ENCODE results near the gene RIPK1.
"Not testable (repeated sequence)": the region's sequence is repeated elsewhere in the genome, so short reads cannot be mapped to it uniquely, and the experiment has no call there.

RIPK1 gene

DNA sequence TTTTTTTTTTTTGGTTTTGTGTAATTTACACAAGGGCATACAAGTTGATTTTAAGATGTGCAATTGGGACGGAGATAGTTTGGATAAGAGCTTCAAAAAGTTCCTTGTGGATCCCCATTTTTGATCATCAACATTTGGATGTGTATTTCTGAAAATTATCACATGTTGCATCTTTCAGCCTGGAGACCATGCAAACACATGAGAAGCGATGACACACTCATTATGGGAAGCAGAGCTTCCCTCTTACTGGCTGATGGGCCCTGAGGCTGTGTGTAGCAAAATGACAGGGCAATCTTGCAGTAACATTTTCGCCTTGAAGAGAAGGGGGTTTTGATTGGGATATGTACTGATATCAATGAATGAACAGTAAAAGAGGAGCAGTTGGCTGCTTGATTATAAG, 22.0 kb upstream of the RIPK1 start:
- DNase-seq, result no peak

DNA sequence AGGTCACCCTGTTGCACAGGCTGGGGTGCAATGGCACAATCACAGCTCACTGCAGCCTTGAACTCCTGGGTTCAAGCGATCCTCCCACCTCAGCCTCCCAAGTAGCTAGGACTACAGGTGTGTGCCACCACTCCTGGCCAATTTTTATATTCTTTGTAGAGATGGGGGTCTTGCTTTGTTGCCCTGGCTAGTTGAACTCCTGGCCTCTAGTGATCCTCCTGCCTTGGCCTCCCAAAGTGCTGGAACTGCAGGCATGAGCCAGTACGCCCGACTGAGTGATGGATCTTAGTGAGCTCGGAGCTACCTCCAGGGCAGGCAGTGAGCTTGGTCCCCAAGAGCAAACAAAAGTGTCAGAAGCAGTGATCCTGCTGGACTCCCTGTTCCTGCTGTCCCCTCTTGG, 20.3 kb upstream of the RIPK1 start:
- not testable (repeated sequence) for DNase-seq

DNA sequence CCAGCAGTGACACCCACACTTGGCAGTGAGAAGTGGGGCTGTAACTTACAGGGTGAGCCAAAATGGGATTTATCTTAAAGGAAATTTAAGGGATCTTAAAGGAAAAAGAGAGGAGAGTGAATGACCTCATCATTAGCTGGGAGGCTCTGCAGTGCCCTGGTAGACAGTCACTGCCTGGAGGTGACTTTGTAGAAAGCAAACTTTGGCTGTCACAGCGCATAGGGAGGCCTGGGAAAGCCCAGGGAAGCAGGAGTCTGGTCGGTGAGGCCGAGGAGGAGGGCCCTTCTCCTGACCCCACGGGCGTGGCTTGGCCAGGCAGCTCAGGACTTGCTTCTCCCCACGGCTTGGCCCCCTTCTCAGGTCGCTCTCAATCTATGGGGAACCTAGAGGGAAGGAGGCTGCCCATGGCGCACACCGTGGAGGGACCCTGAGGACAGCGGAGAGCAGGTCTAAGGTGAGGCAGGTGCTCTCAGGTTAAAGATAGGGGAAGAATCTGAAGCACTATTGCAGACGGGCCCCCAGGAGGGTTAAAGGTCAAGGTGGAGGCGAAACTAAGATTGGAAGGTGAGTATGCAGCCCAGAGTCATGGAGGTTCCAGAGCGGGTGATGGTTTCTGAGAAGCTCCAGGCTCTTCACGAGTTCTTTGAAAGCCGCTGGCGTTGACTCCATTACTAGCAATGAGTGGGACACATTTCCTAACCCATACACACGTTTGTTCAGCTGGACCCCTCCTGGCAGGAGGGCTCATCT, 15.6 kb upstream of the RIPK1 start:
- no peak for DNase-seq

DNA sequence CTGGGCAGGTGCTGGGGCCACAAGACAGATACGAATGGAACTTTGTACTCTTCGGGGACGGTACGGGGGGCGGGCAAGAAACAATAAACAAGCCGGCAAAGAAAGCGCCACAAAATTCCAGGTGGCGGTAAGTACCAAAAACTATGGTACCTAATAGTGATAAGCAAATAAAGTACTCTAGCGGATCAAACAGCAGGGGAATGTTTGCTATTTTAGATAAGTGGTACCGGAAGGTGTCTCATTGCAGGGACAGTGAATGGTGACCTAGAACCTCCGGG, 15.1 kb upstream of the RIPK1 start:
- no peak for DNase-seq

DNA sequence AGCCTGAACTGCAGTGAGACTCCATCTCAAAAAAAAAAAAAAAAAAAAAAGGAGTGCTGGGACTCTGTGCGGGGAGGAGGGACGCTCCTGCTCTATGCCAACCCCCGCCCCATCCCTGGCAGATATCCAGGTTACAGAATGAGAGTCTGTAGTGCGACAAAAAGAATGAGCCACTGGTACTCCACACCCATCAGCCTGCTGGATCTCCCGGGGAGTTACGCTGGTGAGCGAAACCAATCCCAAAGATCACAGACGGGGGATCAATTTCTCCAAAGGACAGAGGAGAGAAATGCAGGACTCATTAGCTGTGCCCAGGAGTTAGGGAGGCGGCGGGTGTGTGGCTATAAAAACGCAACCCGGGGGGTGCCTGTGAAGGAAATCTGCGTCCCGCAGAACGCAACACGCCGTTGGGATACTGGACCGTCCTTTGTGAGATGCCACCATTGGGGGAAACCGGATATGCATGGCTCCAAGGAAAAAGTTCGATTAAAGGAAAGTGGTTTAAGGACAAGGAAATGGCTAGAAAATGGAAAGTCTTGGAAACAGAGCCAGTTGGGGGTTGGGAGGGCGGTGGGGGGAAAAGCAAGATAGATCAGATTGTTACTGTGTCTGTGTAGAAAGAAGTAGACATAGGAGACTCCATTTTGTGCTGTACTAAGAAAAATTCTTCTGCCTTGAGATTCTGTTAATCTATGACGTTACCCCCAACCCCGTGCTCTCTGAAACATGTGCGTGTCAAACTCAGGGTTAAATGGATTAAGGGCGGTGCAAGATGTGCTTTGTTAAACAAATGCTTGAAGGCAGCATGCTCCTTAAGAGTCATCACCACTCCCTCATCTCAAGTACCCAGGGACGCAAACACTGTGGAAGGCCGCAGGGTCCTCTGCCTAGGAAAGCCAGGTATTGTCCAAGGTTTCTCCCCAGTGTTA, 13.8 kb upstream of the RIPK1 start:
- DNase-seq, result peak; percentile 75

DNA sequence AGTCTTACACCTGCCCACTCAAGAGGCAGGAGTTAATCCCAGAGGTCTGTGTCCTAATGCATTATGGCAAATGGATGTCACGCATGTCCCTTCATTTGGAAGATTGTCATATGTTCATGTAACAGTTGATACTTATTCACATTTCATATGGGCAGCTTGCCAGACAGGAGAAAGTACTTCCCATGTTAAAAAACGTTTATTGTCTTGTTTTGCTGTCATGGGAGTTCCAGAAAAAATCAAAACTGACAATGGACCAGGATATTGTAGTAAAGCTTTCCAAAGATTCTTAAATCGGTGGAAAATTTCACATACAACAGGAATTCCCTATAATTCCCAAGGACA, 13.2 kb upstream of the RIPK1 start:
- DNase-seq, result not testable (repeated sequence)

DNA sequence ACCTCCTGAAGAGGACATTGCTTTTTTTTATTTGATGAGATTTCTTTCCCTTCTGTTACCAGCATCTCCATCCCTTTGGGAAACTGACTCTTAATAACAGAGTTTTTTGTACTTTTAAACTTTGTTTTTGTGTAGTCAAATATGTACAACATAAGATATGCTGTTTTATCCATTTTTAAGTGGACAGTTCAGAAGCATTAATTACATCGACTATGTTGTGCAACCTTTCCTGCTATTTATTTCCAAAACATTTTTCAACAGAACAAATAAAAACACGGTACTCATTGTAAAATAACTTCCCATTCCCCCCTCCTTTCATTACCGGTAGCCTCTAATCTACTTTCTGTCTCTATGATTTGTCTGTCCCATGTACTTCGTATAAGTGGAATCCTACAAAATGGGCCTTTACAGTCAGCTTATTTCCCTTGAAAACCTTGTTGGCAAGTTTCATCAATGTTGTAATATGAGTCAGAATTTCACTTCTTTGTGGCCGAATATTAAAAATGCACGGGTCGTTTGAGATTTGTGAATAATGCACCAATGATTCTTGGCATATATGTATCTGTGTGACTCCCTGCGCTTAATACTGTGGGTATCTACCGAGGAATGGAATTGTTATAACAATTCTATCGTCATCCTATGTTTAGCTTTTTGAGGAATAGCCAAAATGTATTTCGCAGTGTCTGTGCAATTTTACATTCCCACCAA, 11.1 kb upstream of the RIPK1 start:
- no peak for DNase-seq

DNA sequence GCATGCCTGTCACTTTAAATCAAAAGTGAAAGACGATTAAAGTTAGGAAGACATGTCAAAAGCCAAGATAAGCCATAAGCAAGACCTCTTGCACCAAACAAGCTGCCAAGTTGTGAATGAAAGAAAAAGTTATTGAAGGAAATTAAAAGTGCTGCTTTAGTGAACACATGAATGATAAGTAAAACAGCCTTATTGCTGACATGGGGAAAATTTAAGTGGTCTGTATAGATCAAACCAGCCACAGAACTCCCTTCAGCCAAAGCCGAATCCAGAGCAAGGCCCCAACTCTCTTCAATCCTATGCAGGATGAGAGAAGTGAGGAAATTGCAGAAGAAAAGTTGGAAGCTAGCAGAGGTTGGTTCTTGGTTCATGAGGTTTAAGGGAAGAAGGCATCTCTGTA, 9.3 kb upstream of the RIPK1 start:
- no peak for DNase-seq

DNA sequence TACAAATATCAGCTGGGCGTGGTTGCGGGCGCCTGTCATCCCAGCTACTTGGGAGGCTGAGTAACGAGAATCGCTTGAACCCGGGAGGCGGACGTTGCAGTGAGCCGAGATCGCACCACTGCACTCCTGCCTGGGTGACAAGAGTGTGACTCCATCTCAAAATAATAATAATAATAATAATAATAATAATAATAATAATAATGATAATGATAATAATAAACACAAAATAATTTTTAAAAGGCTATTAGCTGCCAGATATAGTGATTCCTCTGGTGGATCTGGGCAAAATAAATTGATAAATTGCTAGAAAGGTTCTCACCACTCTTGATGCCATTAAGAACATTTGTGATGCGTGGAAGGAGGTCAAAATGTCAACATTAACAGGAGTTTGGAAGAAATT, 8.2 kb upstream of the RIPK1 start:
- not testable (repeated sequence) for DNase-seq

DNA sequence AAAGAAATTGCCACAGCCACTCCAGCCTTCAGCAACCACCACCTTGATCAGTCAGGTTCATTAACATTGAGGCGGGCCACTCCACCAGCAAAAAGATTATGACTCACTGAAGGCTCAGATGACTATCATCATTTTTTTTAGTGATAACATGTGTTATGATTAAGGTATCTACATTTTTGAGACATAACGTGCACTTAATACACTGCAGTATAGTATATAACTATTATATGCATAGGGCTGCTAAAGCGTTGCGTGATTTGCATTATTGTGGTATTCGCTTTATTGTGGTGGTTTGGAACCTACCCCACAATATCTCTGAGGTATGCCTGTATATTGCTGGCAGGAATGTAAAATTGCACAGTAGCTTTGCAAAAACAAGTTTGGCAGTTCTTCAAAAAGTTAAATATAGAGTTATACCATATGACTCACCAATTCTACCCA, 6.8 kb upstream of the RIPK1 start:
- no peak for DNase-seq

DNA sequence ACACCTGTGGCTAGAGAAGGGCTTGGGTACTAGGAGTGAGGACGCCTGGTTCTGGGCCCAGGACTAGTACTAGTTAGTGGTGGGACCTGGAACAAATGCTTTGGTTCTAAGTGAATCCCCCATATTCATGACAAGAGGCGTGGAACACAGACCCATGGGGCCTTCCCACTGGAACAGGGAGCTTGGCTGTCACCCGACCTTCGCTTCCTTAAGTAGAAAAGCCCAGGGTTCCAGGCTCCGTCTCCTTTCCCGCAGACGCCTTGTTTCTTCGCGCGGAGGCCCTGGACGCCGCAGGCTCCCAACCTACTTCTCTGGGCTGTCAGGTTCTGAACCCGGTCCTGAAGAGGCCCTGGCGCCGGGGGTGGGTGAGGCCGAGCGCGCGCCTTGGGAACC, 5.0 kb upstream of the RIPK1 start:
- DNase-seq, result not testable (repeated sequence)

DNA sequence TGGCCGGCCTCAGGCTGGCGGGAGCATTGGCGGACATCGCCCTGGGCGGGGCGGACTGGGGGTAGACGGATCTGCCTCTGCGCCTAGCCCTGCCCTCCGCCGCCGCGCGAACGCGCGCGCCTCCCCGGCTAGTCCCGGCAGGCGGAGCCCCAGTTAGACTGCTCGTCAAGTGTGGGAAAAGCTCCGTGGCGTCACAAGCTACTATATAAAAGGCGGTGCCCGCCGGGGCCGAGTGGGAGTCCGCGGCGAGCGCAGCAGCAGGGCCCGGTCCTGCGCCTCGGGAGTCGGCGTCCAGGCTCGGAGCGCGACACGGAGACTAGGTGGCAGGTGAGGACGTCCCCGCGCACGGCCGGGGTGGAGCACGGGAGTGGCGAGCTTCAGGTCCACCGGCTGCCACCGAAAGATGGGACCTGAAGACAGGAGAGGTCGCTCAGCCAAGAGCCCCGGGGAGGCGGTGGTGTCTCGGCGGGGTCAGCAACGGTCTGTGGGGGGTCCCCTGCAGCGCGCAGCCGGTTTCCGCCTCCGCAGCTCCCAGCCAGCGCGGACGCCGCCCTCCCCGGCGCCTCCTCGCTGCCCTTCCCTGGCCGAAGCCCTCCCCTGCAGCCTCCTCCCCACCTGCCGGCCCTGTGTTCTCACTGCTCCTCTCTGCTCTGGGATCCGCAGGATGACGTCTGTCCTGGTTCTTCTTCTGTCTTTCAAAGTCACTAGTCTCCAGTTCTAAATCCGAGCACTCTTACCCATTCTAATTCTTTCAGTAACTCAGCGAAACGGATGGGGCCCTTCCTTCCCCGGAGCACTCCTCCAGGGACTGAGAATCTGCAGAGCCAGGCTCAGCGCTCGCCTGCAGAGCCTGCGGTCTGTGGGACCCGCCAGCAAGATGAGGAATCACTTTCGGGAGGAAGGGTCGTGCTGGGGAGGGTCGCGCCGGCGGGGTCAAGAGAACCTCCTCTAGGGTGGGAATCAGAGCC, 4.3 kb upstream of the RIPK1 start:
- DNase-seq, result peak; percentile 81

DNA sequence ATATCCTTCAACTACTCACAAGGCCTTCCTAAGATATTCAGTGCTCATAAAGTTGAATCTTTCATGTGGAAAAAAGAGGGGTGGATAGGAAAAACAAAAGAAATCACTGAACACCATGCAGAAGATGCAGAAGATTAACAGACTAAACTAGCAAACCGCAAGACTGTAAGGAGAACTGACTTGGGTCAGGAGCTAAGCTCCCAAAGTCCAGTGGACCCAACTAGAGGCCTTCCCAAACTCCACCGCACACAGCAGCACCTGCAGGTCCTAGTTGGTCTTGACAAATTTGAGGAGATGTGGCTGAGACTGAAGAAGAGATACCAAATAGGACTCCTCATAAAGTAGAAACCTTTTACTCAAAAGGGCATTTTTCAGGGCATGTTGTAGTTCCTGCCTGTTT, 3.3 kb downstream of the RIPK1 start:
- DNase-seq, result no peak

DNA sequence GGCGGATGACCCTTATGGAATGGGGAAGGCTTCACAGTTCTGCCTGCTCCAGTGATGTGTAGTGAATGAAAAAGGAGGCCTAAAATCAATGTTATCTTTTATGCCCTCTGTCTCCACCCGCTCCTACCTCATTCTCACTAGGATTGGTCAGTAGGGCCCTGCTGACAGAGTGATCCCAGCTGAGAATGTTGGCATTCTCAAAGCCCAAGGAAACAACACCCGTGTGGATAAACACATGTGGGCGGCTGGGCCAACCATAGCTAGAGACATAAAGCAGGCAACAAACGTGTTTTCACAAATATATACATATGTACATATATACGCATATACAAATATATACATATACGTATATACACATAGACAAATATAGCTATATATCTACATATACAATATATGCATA, 4.5 kb downstream of the RIPK1 start:
- DNase-seq, result no peak

DNA sequence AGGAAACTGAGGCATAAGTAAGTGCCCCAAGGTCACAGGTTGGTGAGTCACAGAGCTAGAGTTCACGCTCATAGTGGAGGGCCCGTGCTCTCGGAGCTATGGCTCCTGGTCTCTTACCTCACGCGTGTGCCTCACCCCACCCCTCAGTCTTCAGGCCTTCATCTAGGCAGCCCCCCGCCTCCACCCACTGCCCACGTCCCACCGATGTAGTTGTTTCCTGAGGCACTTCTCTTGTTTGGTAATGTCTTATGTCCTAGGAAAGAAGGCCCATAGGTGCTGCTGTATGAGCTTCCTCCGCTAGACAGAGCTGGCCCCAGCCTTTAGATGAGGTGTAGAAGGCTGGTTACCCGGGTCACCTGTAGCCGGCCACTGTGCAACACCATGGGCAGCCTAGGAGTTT, 5.1 kb downstream of the RIPK1 start:
- DNase-seq, result no peak

DNA sequence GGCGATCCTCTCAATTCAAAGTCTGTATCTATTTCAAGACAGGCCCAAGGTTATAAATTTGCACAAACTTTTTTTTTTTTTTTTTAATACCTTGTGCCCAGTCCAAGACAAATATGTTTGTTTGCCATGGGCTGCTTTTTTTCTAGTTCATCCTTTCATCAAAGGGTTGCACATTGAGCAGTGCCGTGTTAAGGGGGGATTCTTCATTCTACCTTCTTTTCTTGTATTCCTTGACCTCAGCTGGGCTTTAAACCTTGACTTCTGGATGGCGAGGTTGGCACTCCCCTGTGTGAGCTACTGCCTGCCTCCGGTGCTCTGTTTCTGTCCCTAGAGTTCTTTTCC, 7.4 kb downstream of the RIPK1 start:
- no peak for DNase-seq

DNA sequence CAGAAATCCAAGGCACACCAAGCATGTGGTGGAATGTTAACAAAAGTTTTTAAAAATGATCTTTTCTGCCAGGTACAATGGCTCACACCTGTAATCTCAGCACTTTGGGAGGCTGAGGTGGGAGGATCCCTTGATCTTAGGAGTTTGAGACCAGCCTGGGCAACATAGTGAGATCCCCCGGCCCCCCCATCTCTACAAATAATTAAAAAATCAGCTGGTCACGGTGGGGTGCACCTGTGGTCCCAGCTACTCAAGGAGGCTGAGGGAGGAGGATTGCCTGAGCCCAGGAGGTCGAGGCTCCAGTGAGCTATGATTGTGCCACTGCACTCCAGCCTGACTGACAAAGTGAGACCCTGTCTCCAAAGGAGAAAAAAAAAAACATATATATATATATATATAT, 8.0 kb downstream of the RIPK1 start:
- no peak for DNase-seq

DNA sequence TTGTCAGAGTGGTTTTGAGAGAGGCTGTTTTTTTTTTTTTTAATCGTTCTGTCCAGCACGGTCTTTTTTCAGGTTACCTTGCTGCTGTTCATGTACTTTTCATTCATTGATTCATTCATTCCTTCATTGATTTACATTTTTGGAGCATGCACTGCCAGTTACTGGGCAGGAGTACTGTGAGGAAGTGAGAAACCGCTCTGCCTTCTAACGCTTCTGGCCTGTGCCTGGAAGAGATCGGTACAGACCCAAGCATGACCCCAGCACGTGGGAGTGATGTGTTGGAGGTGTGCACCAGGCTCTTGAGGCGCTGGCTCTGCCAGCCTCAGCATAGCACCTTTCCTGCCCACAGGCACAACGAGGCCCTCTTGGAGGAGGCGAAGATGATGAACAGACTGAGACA, 9.1 kb downstream of the RIPK1 start:
- DNase-seq, result no peak

DNA sequence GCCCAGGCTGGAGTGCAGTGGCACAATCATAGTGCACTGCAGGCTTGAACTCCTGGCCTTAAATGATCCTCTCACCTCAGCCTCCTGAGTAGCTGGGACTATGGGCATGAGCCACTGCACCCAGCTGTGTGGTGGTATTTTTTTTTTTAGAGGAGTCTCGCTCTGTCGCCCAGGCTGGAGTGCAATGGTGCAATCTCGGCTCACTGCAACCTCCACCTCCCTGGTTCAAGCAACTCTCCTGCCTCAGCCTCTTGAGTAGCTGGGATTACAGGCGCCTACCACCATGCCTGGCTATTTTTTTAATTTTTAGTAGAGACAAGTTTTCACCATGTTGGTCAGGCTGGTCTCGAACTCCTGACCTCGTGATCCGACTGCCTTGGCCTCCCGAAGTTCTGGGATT, 10.7 kb downstream of the RIPK1 start:
- DNase-seq, result not testable (repeated sequence)

DNA sequence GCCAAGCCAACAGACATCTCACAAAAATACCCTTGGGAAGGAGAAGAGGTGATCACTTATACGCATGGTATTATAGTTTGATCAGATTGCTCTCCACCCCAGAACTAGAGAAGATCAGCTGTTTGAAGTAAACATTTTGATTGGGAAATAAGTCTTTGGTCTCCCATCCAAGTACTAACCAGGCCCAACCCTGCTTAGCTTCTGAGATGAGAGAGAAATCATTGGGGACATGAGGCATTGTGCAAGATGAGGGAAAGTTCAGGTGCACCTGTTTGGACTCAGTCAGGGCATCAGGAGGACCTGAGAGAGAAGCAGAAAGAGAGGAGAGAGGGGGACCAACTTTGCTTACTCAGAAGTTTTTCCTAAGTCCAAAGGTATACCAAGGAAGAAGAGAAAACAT, 11.4 kb downstream of the RIPK1 start:
- DNase-seq, result no peak

DNA sequence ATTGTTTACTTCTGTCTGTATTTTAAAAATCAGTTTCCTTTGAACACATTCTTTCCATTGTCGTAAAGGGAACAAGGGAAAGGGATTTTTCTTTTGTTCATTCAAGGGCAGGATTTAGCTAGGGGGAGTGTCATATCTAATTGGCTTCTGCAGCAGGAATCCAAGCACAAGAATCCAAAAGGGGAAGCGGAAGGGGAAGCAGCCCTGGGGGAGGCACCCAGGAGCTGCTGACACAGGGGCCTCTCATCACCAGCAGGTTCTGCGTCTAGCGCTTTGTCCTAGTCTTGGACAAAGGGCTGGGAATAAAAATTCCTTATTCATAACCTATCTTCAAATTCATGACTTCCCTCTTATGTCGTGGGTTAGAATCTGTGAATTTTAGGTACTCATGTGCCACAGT, 13.7 kb downstream of the RIPK1 start:
- DNase-seq, result peak; percentile 81

DNA sequence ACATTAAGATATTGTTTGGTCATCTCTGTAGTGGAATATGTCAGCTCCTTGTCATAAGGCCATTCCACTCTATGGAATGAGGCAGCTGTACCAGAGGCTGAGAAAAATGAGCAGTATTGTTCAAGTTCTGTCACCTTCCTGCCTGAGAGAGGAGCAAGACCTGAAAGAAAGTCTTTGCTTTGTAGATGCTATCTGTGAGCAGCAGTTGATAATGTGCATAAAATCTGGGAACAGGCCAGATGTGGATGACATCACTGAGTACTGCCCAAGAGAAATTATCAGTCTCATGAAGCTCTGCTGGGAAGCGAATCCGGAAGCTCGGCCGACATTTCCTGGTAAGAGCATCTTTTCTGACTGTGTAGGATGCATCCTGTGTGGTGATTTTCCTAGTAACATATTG, 16.8 kb downstream of the RIPK1 start:
- no peak for DNase-seq

Measured in NCI-H82 (cell line).